ENCODE measurements around the gene RNF180.
"Not testable (repeated sequence)": the region's sequence is repeated elsewhere in the genome, so short reads cannot be mapped to it uniquely, and the experiment has no call there.

The RNF180 gene

GRCh38 chr5:64209353-64209752, 43.7 kb downstream of the RNF180 start:
- Histone ChIP-seq H3K4me3 (ENCODE audit: extremely low read depth, insufficient read depth, low read length, poor library complexity, severe bottlenecking) (no peak overlapping the region), H3K36me3 (ENCODE audit: control insufficient read depth, insufficient read depth, low read length) (no peaks in the 10 kb centered on the region), H3K27ac (ENCODE audit: low read depth, low read length, severe bottlenecking) (no peak overlapping the region), H3K9me3 (ENCODE audit: control insufficient read depth, low read length) (no peaks in the 10 kb centered on the region), H3K4me1 (ENCODE audit: control insufficient read depth, insufficient read depth, low read length, poor library complexity, severe bottlenecking) (peaks cover 7% of the 10 kb centered on the region)

- Histone ChIP-seq H3K27ac (ENCODE audit: low read depth, low read length, severe bottlenecking) (peak overlapping the region; percentile 52), H3K9me3 (ENCODE audit: control insufficient read depth, low read length) (no peaks in the 10 kb centered on the region), H3K4me3 (ENCODE audit: extremely low read depth, insufficient read depth, low read length, poor library complexity, severe bottlenecking) (no peak overlapping the region), H3K4me1 (ENCODE audit: control insufficient read depth, insufficient read depth, low read length, poor library complexity, severe bottlenecking) (peaks cover 7% of the 10 kb centered on the region), H3K36me3 (ENCODE audit: control insufficient read depth, insufficient read depth, low read length) (no peaks in the 10 kb centered on the region)
Measured at GRCh38 chr5:64210866-64211265, 45.2 kb downstream of the RNF180 start.

- Histone ChIP-seq H3K27ac (ENCODE audit: low read depth, low read length, severe bottlenecking) (no peak overlapping the region), H3K36me3 (ENCODE audit: control insufficient read depth, insufficient read depth, low read length) (no peaks in the 10 kb centered on the region), H3K4me1 (ENCODE audit: control insufficient read depth, insufficient read depth, low read length, poor library complexity, severe bottlenecking) (peaks cover 7% of the 10 kb centered on the region), H3K9me3 (ENCODE audit: control insufficient read depth, low read length) (no peaks in the 10 kb centered on the region), H3K4me3 (ENCODE audit: extremely low read depth, insufficient read depth, low read length, poor library complexity, severe bottlenecking) (no peak overlapping the region)
- WGBS, 2 experiments (ENCODE audit: insufficient coverage in 2 of 2): 100% methylated on average over 2 of the region's 2 CpGs
Measured at GRCh38 chr5:64213011-64213410, 47.4 kb downstream of the RNF180 start.

GRCh38 chr5:64213531-64213930, 47.9 kb downstream of the RNF180 start:
- no peaks in the 10 kb centered on the region for H3K9me3 ChIP-seq (ENCODE audit: control insufficient read depth, low read length)
- H3K4me3 ChIP-seq (ENCODE audit: extremely low read depth, insufficient read depth, low read length, poor library complexity, severe bottlenecking): no peak overlapping the region
- no peaks in the 10 kb centered on the region for H3K36me3 ChIP-seq (ENCODE audit: control insufficient read depth, insufficient read depth, low read length)
- 87 to 96% methylated on average over 5 of the region's 5 CpGs for whole genome bisulfite sequencing, 2 experiments (ENCODE audit: insufficient coverage in 2 of 2)
- H3K4me1 ChIP-seq (ENCODE audit: control insufficient read depth, insufficient read depth, low read length, poor library complexity, severe bottlenecking): peaks cover 7% of the 10 kb centered on the region
- no peak overlapping the region for H3K27ac ChIP-seq (ENCODE audit: low read depth, low read length, severe bottlenecking)

GRCh38 chr5:64214132-64214531, 48.5 kb downstream of the RNF180 start:
- 83% methylated on average over 1 of the region's 3 CpGs; no CpG with 5 or more reads in 1 of the 2 experiments for WGBS, 2 experiments (ENCODE audit: insufficient coverage in 2 of 2)
- no peak overlapping the region for H3K4me3 ChIP-seq (ENCODE audit: extremely low read depth, insufficient read depth, low read length, poor library complexity, severe bottlenecking)
- H3K4me1 ChIP-seq (ENCODE audit: control insufficient read depth, insufficient read depth, low read length, poor library complexity, severe bottlenecking): peaks cover 7% of the 10 kb centered on the region

GRCh38 chr5:64221911-64222310, 56.3 kb downstream of the RNF180 start:
- no peaks in the 10 kb centered on the region for H3K4me1 ChIP-seq (ENCODE audit: control insufficient read depth, insufficient read depth, low read length, poor library complexity, severe bottlenecking)
- peaks cover 7% of the 10 kb centered on the region for H3K9me3 ChIP-seq (ENCODE audit: control insufficient read depth, low read length)
- no peaks in the 10 kb centered on the region for H3K36me3 ChIP-seq (ENCODE audit: control insufficient read depth, insufficient read depth, low read length)
- H3K4me3 ChIP-seq (ENCODE audit: extremely low read depth, insufficient read depth, low read length, poor library complexity, severe bottlenecking): no peak overlapping the region
- H3K27ac ChIP-seq (ENCODE audit: low read depth, low read length, severe bottlenecking): no peak overlapping the region
- WGBS, 2 experiments (ENCODE audit: insufficient coverage in 2 of 2): no CpG with 5 or more reads among the region's 1 CpG

More at GRCh38 chr5:64214132-64214531, 48.5 kb downstream of the RNF180 start:
- H3K27ac ChIP-seq (ENCODE audit: low read depth, low read length, severe bottlenecking): no peak overlapping the region
- H3K36me3 ChIP-seq (ENCODE audit: control insufficient read depth, insufficient read depth, low read length): no peaks in the 10 kb centered on the region
- no peaks in the 10 kb centered on the region for H3K9me3 ChIP-seq (ENCODE audit: control insufficient read depth, low read length)

- not testable (repeated sequence) for H3K4me1 ChIP-seq (ENCODE audit: control insufficient read depth, insufficient read depth, low read length, poor library complexity, severe bottlenecking); H3K9me3 ChIP-seq (ENCODE audit: control insufficient read depth, low read length); H3K36me3 ChIP-seq (ENCODE audit: control insufficient read depth, insufficient read depth, low read length); H3K4me3 ChIP-seq (ENCODE audit: extremely low read depth, insufficient read depth, low read length, poor library complexity, severe bottlenecking); H3K27ac ChIP-seq (ENCODE audit: low read depth, low read length, severe bottlenecking)
- 90 to 96% methylated on average over 32 to 41 of the region's 50 CpGs for WGBS, 2 experiments (ENCODE audit: insufficient coverage in 2 of 2)
Measured at GRCh38 chr5:64225286-64225981, 59.8 kb downstream of the RNF180 start.

GRCh38 chr5:64227131-64227537, 61.5 kb downstream of the RNF180 start:
- WGBS, 2 experiments (ENCODE audit: insufficient coverage in 2 of 2): 92 to 94% methylated on average over 5 to 7 of the region's 7 CpGs

GRCh38 chr5:64229163-64229774, 63.6 kb downstream of the RNF180 start:
- 0% methylated on average over 1 to 4 of the region's 4 CpGs for WGBS, 2 experiments (ENCODE audit: insufficient coverage in 2 of 2)
- peaks cover 7% of the 10 kb centered on the region for H3K9me3 ChIP-seq (ENCODE audit: control insufficient read depth, low read length)
- no peak overlapping the region for H3K4me3 ChIP-seq (ENCODE audit: extremely low read depth, insufficient read depth, low read length, poor library complexity, severe bottlenecking)
- H3K4me1 ChIP-seq (ENCODE audit: control insufficient read depth, insufficient read depth, low read length, poor library complexity, severe bottlenecking): no peaks in the 10 kb centered on the region
- H3K27ac ChIP-seq (ENCODE audit: low read depth, low read length, severe bottlenecking): no peak overlapping the region
- H3K36me3 ChIP-seq (ENCODE audit: control insufficient read depth, insufficient read depth, low read length): no peaks in the 10 kb centered on the region

More at GRCh38 chr5:64227131-64227537, 61.5 kb downstream of the RNF180 start:
- H3K4me1 ChIP-seq (ENCODE audit: control insufficient read depth, insufficient read depth, low read length, poor library complexity, severe bottlenecking); H3K4me3 ChIP-seq (ENCODE audit: extremely low read depth, insufficient read depth, low read length, poor library complexity, severe bottlenecking); H3K27ac ChIP-seq (ENCODE audit: low read depth, low read length, severe bottlenecking); H3K9me3 ChIP-seq (ENCODE audit: control insufficient read depth, low read length); H3K36me3 ChIP-seq (ENCODE audit: control insufficient read depth, insufficient read depth, low read length): not testable (repeated sequence)

- Histone ChIP-seq H3K4me3 (ENCODE audit: extremely low read depth, insufficient read depth, low read length, poor library complexity, severe bottlenecking) (no peak overlapping the region), H3K27ac (ENCODE audit: low read depth, low read length, severe bottlenecking) (no peak overlapping the region), H3K36me3 (ENCODE audit: control insufficient read depth, insufficient read depth, low read length) (no peaks in the 10 kb centered on the region), H3K4me1 (ENCODE audit: control insufficient read depth, insufficient read depth, low read length, poor library complexity, severe bottlenecking) (no peaks in the 10 kb centered on the region), H3K9me3 (ENCODE audit: control insufficient read depth, low read length) (no peaks in the 10 kb centered on the region)
- no CpG with 5 or more reads among the region's 1 CpG for WGBS, 2 experiments (ENCODE audit: insufficient coverage in 2 of 2)
Measured at GRCh38 chr5:64260756-64261155, 95.1 kb downstream of the RNF180 start.

GRCh38 chr5:64269164-64269563, 103.5 kb downstream of the RNF180 start:
- Histone ChIP-seq H3K4me3 (ENCODE audit: extremely low read depth, insufficient read depth, low read length, poor library complexity, severe bottlenecking) (no peak overlapping the region), H3K9me3 (ENCODE audit: control insufficient read depth, low read length) (no peaks in the 10 kb centered on the region), H3K27ac (ENCODE audit: low read depth, low read length, severe bottlenecking) (no peak overlapping the region), H3K36me3 (ENCODE audit: control insufficient read depth, insufficient read depth, low read length) (no peaks in the 10 kb centered on the region), H3K4me1 (ENCODE audit: control insufficient read depth, insufficient read depth, low read length, poor library complexity, severe bottlenecking) (no peaks in the 10 kb centered on the region)
- 88% methylated on average over 1 of the region's 4 CpGs; no CpG with 5 or more reads in 1 of the 2 experiments for WGBS, 2 experiments (ENCODE audit: insufficient coverage in 2 of 2)

All from mesodermal cell (in vitro differentiated cells).